ENCODE data around the gene DCBLD1. TPM values are rescaled to one million over a fixed set of nuclear protein-coding genes. Genes with fewer than 3 reads are reported as not detected.

DCBLD1 gene
- total RNA-seq, 1 donor from 2014 or later: 12.0 TPM

DNA sequence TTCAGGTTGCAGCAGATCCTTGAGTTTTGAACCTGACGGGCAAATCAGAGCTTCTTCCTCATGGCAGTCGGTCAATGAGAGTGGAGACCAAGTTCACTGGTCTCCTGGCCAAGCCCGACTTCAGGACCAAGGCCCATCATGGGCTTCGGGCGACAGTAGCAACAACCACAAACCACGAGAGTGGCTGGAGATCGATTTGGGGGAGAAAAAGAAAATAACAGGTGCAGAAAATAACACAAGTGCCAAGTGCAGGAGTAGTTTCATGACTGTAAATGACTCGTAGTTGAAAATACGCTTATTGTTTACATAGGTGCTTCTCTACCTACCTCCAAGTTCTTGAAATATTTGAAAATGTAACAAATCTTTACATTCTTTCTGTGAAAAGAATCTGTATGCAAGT is 56.1 kb downstream of the DCBLD1 start:
- no peak overlapping the region for H3K27ac ChIP-seq (ENCODE audit: low read depth, low read length)

DNA sequence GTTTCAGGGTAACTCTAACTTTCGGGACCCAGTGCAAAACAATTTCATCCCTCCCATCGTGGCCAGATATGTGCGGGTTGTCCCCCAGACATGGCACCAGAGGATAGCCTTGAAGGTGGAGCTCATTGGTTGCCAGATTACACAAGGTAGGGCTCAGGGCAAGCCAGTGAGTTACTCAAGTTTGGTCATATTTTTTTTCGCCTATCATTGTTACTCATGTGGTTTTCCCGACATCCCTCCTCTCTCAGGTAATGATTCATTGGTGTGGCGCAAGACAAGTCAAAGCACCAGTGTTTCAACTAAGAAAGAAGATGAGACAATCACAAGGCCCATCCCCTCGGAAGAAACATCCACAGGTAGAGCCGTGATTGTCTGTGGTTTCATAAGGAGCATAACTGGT is 58.2 kb downstream of the DCBLD1 start:
- no peak overlapping the region for H3K4me3 ChIP-seq (ENCODE audit: low read length in 3 of 3)
- H3K36me3 ChIP-seq (ENCODE audit: control insufficient read depth in 3 of 3, insufficient read depth in 3 of 3, low read length in 3 of 3): peaks cover 0 to 24% (median 9%) of the 10 kb centered on the region in 3 donors
- no peak overlapping the region for H3K27ac ChIP-seq (ENCODE audit: low read depth, low read length)
- no peaks in the 10 kb centered on the region for H3K27me3 ChIP-seq (ENCODE audit: control insufficient read depth in 3 of 3, insufficient read depth in 3 of 3, low read length in 3 of 3)
- H3K9ac ChIP-seq (ENCODE audit: low read depth in 1 of 3, low read length in 3 of 3): no peak overlapping the region
- H3K4me1 ChIP-seq (ENCODE audit: control insufficient read depth in 3 of 3, insufficient read depth in 3 of 3, low read length in 3 of 3): peaks cover 4 to 10% (median 7%) of the 10 kb centered on the region in 3 donors
- H3K9me3 ChIP-seq (ENCODE audit: control insufficient read depth in 3 of 3, low read length in 3 of 3): no peaks in the 10 kb centered on the region

More for the DNA sequence above, 56.1 kb downstream of the DCBLD1 start:
- Histone ChIP-seq H3K9ac (ENCODE audit: low read depth in 1 of 3, low read length in 3 of 3) (no peak overlapping the region), H3K27me3 (ENCODE audit: control insufficient read depth in 3 of 3, insufficient read depth in 3 of 3, low read length in 3 of 3) (no peaks in the 10 kb centered on the region), H3K4me3 (ENCODE audit: low read length in 3 of 3) (no peak overlapping the region), H3K4me1 (ENCODE audit: control insufficient read depth in 3 of 3, insufficient read depth in 3 of 3, low read length in 3 of 3) (no peaks in the 10 kb centered on the region), H3K36me3 (ENCODE audit: control insufficient read depth in 3 of 3, insufficient read depth in 3 of 3, low read length in 3 of 3) (peaks cover 0 to 18% (median 8%) of the 10 kb centered on the region in 3 donors), H3K9me3 (ENCODE audit: control insufficient read depth in 3 of 3, low read length in 3 of 3) (no peaks in the 10 kb centered on the region)

DNA sequence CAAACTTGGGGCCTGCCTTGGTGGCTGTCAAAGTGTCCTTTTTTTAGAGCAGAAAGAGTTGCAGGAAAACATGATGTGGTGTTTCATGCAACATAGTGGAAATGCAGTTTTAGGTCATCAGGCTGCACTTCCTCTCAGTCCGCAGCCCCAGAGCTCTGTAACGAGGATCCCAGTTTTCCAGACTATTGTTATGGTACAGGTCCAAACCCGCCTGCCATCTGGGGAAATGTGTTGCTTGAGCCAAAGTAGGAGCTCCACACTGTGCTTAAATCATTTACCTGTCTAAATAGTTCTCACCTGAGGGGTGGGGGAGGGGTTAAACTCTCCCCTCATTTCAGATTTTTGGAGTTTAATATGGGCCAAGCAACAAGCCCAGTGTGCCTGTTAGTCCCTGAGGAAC is 60.0 kb downstream of the DCBLD1 start:
- Histone ChIP-seq H3K9ac (ENCODE audit: low read depth in 1 of 3, low read length in 3 of 3) (no peak overlapping the region), H3K4me1 (ENCODE audit: control insufficient read depth in 3 of 3, insufficient read depth in 3 of 3, low read length in 3 of 3) (peaks cover 15 to 21% (median 15%) of the 10 kb centered on the region in 3 donors), H3K27ac (ENCODE audit: low read depth, low read length) (no peak overlapping the region), H3K9me3 (ENCODE audit: control insufficient read depth in 3 of 3, low read length in 3 of 3) (no peaks in the 10 kb centered on the region), H3K27me3 (ENCODE audit: control insufficient read depth in 3 of 3, insufficient read depth in 3 of 3, low read length in 3 of 3) (no peaks in the 10 kb centered on the region), H3K36me3 (ENCODE audit: control insufficient read depth in 3 of 3, insufficient read depth in 3 of 3, low read length in 3 of 3) (peaks cover 0 to 31% (median 17%) of the 10 kb centered on the region in 3 donors), H3K4me3 (ENCODE audit: low read length in 3 of 3) (no peak overlapping the region)

- H3K4me3 ChIP-seq (ENCODE audit: low read length in 3 of 3): no peak overlapping the region
- peak overlapping the region in 1 of 3 donors; percentile 61 for H3K9ac ChIP-seq (ENCODE audit: low read depth in 1 of 3, low read length in 3 of 3)
- H3K36me3 ChIP-seq (ENCODE audit: control insufficient read depth in 3 of 3, insufficient read depth in 3 of 3, low read length in 3 of 3): peaks cover 0 to 28% (median 17%) of the 10 kb centered on the region in 3 donors
- H3K4me1 ChIP-seq (ENCODE audit: control insufficient read depth in 3 of 3, insufficient read depth in 3 of 3, low read length in 3 of 3): peaks cover 29 to 31% (median 29%) of the 10 kb centered on the region in 3 donors
- H3K9me3 ChIP-seq (ENCODE audit: control insufficient read depth in 3 of 3, low read length in 3 of 3): no peaks in the 10 kb centered on the region
- no peaks in the 10 kb centered on the region for H3K27me3 ChIP-seq (ENCODE audit: control insufficient read depth in 3 of 3, insufficient read depth in 3 of 3, low read length in 3 of 3)
- H3K27ac ChIP-seq (ENCODE audit: low read depth, low read length): peak overlapping the region; percentile 72
These were observed 62.2 kb downstream of the DCBLD1 start for GRCh38 chr6:117544716-117545115.

GRCh38 chr6:117545161-117545595 is 62.7 kb downstream of the DCBLD1 start:
- H3K36me3 ChIP-seq (ENCODE audit: control insufficient read depth in 3 of 3, insufficient read depth in 3 of 3, low read length in 3 of 3): peaks cover 0 to 26% (median 17%) of the 10 kb centered on the region in 3 donors
- no peaks in the 10 kb centered on the region for H3K9me3 ChIP-seq (ENCODE audit: control insufficient read depth in 3 of 3, low read length in 3 of 3)
- H3K27ac ChIP-seq (ENCODE audit: low read depth, low read length): peak overlapping the region; percentile 72
- no peak overlapping the region for H3K4me3 ChIP-seq (ENCODE audit: low read length in 3 of 3)
- peaks cover 29 to 31% (median 29%) of the 10 kb centered on the region in 3 donors for H3K4me1 ChIP-seq (ENCODE audit: control insufficient read depth in 3 of 3, insufficient read depth in 3 of 3, low read length in 3 of 3)
- no peaks in the 10 kb centered on the region for H3K27me3 ChIP-seq (ENCODE audit: control insufficient read depth in 3 of 3, insufficient read depth in 3 of 3, low read length in 3 of 3)
- peak overlapping the region in 2 of 3 donors; percentile 3 to 61 for H3K9ac ChIP-seq (ENCODE audit: low read depth in 1 of 3, low read length in 3 of 3)

DNA sequence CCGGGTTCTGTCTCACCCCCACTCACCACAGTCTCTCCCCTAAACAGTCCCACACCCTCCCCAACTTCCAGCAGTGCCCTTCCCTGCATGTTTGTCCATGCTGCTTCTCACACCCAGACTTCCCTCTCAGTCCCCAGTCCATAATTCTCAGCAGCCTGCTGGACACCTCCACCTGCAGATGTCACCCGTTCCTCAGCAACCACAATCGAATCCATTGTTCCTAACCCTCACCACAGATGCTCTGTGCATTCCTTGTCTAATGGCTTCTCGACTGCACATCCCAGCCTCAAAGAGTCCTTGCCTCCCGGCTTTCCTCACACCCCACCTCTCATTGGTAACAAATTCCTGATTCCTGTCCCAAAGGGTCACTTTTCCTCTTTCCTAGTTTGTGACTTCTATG is 64.2 kb downstream of the DCBLD1 start:
- peaks cover 0 to 19% (median 12%) of the 10 kb centered on the region in 3 donors for H3K36me3 ChIP-seq (ENCODE audit: control insufficient read depth in 3 of 3, insufficient read depth in 3 of 3, low read length in 3 of 3)
- H3K9me3 ChIP-seq (ENCODE audit: control insufficient read depth in 3 of 3, low read length in 3 of 3): no peaks in the 10 kb centered on the region
- H3K27ac ChIP-seq (ENCODE audit: low read depth, low read length): no peak overlapping the region
- no peak overlapping the region for H3K4me3 ChIP-seq (ENCODE audit: low read length in 3 of 3)
- H3K4me1 ChIP-seq (ENCODE audit: control insufficient read depth in 3 of 3, insufficient read depth in 3 of 3, low read length in 3 of 3): peaks cover 29 to 31% (median 29%) of the 10 kb centered on the region in 3 donors
- H3K27me3 ChIP-seq (ENCODE audit: control insufficient read depth in 3 of 3, insufficient read depth in 3 of 3, low read length in 3 of 3): no peaks in the 10 kb centered on the region
- H3K9ac ChIP-seq (ENCODE audit: low read depth in 1 of 3, low read length in 3 of 3): no peak overlapping the region

DNA sequence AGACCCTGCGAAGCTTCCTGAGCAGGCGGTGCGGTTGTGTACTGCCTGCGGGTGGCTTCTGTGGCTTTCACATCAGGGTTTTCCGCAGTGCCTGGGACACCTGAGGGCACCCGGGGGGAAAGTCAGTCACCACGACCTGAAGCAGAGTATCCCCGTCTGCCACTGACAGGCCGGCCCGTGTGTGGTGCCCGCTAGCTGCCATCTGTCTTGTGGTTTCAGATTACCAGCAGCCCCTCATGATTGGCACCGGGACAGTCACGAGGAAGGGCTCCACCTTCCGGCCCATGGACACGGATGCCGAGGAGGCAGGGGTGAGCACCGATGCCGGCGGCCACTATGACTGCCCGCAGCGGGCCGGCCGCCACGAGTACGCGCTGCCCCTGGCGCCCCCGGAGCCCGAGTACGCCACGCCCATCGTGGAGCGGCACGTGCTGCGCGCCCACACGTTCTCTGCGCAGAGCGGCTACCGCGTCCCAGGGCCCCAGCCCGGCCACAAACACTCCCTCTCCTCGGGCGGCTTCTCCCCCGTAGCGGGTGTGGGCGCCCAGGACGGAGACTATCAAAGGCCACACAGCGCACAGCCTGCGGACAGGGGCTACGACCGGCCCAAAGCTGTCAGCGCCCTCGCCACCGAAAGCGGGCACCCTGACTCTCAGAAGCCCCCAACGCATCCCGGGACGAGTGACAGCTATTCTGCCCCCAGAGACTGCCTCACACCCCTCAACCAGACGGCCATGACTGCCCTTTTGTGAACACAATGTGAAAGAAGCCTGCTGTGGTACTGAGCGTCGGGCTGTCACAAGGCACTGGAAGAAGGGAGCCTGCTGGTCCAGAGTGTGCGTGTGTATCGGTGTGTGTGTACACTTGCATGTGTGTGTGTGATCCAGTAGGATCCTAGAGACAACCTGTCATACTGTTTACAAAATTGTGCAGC is 65.5 kb downstream of the DCBLD1 start:
- Histone ChIP-seq H3K9ac (ENCODE audit: low read depth in 1 of 3, low read length in 3 of 3) (peak overlapping the region; percentile 69 to 88 (median 81)), H3K27me3 (ENCODE audit: control insufficient read depth in 3 of 3, insufficient read depth in 3 of 3, low read length in 3 of 3) (no peaks in the 10 kb centered on the region), H3K4me3 (ENCODE audit: low read length in 3 of 3) (peak overlapping the region; percentile 64 to 79 (median 71)), H3K9me3 (ENCODE audit: control insufficient read depth in 3 of 3, low read length in 3 of 3) (no peaks in the 10 kb centered on the region), H3K4me1 (ENCODE audit: control insufficient read depth in 3 of 3, insufficient read depth in 3 of 3, low read length in 3 of 3) (peaks cover 29 to 31% (median 29%) of the 10 kb centered on the region in 3 donors), H3K36me3 (ENCODE audit: control insufficient read depth in 3 of 3, insufficient read depth in 3 of 3, low read length in 3 of 3) (peaks cover 0 to 17% (median 12%) of the 10 kb centered on the region in 3 donors), H3K27ac (ENCODE audit: low read depth, low read length) (peak overlapping the region; percentile 89)

GRCh38 chr6:117548797-117549301 is 66.4 kb downstream of the DCBLD1 start:
- Histone ChIP-seq H3K27ac (ENCODE audit: low read depth, low read length) (no peak overlapping the region), H3K9ac (ENCODE audit: low read depth in 1 of 3, low read length in 3 of 3) (peak overlapping the region in 2 of 3 donors; percentile 69 to 88)

GRCh38 chr6:117549611-117550010 is 67.1 kb downstream of the DCBLD1 start:
- H3K4me3 ChIP-seq (ENCODE audit: low read length in 3 of 3): no peak overlapping the region
- H3K9ac ChIP-seq (ENCODE audit: low read depth in 1 of 3, low read length in 3 of 3): peak overlapping the region in 1 of 3 donors; percentile 9
- H3K27ac ChIP-seq (ENCODE audit: low read depth, low read length): no peak overlapping the region
- H3K36me3 ChIP-seq (ENCODE audit: control insufficient read depth in 3 of 3, insufficient read depth in 3 of 3, low read length in 3 of 3): peaks cover 0 to 9% (median 8%) of the 10 kb centered on the region in 3 donors
- no peaks in the 10 kb centered on the region for H3K27me3 ChIP-seq (ENCODE audit: control insufficient read depth in 3 of 3, insufficient read depth in 3 of 3, low read length in 3 of 3)
- H3K4me1 ChIP-seq (ENCODE audit: control insufficient read depth in 3 of 3, insufficient read depth in 3 of 3, low read length in 3 of 3): peaks cover 29 to 31% (median 29%) of the 10 kb centered on the region in 3 donors
- H3K9me3 ChIP-seq (ENCODE audit: control insufficient read depth in 3 of 3, low read length in 3 of 3): no peaks in the 10 kb centered on the region

More at GRCh38 chr6:117548797-117549301, 66.4 kb downstream of the DCBLD1 start:
- Histone ChIP-seq H3K36me3 (ENCODE audit: control insufficient read depth in 3 of 3, insufficient read depth in 3 of 3, low read length in 3 of 3) (peaks cover 0 to 12% (median 10%) of the 10 kb centered on the region in 3 donors), H3K4me3 (ENCODE audit: low read length in 3 of 3) (peak overlapping the region; percentile 64 to 79 (median 71)), H3K27me3 (ENCODE audit: control insufficient read depth in 3 of 3, insufficient read depth in 3 of 3, low read length in 3 of 3) (no peaks in the 10 kb centered on the region), H3K9me3 (ENCODE audit: control insufficient read depth in 3 of 3, low read length in 3 of 3) (no peaks in the 10 kb centered on the region), H3K4me1 (ENCODE audit: control insufficient read depth in 3 of 3, insufficient read depth in 3 of 3, low read length in 3 of 3) (peaks cover 29 to 31% (median 29%) of the 10 kb centered on the region in 3 donors)
